Activated B cell treated with CpG ODN at 0.5 μM for 24 hours (primary cell): Measurements from ENCODE around the gene APBB1IP. TPM values are rescaled to one million over a fixed set of nuclear protein-coding genes. Genes with fewer than 3 reads are reported as not detected.
A peak's percentile ranks its signal among the peaks of the same experiment; 100 is the strongest.

Experiments
- ATAC-seq: fragments of 200-7000 bp; cut with Tn5 transposase; one replicate; pipeline ENCODE4 v1.10.0; 2021; ENCODE audit warnings: low read depth, mild to moderate bottlenecking, moderate library complexity
- CTCF ChIA-PET: fragments of 350-600 bp; sonication (Branson Sonifier 250); formaldehyde crosslinking; loops from one replicate; lab custom pipeline; 2021; ENCODE audit warnings: antibody characterized with exemption; lab: Charles Lee
- POLR2A ChIA-PET: fragments of 350-600 bp; sonication (Branson Sonifier 250); formaldehyde crosslinking; loops from one replicate; lab custom pipeline; 2021; ENCODE audit warnings: antibody characterized with exemption; lab: Charles Lee
- DNase-seq: peaks from one replicate; pipeline ENCODE4 v3.0.0; 2022
- H3K27ac Mint-ChIP-seq: one replicate; pipeline ENCODE4 v1.8.0; 2020; ENCODE audit warnings: mixed read lengths
- H3K27me3 Mint-ChIP-seq: one replicate; pipeline ENCODE4 v1.8.0; 2021; ENCODE audit warnings: mixed read lengths
- H3K36me3 Mint-ChIP-seq: one replicate; pipeline ENCODE4 v1.8.0; 2021; ENCODE audit warnings: low read depth, mixed read lengths
- H3K4me1 Mint-ChIP-seq: one replicate; pipeline ENCODE4 v1.8.0; 2021; ENCODE audit warnings: mixed read lengths
- H3K4me3 Mint-ChIP-seq: one replicate; pipeline ENCODE4 v1.8.0; 2020; ENCODE audit warnings: mild to moderate bottlenecking, mixed read lengths
- H3K9me3 Mint-ChIP-seq: one replicate; pipeline ENCODE4 v1.8.0; 2020; ENCODE audit warnings: mixed read lengths
- CTCF ChIP-seq: fragments of 200-600 bp; IDR thresholded peaks from one replicate; pipeline ENCODE4 v1.8.0; 2022; ENCODE audit warnings: antibody characterized with exemption, mild to moderate bottlenecking
- intact Hi-C: fragments of 100-400 bp; cut with micrococcal nuclease; formaldehyde crosslinking; loops from one replicate; pipeline ENCODE4 v1.15.1; 2024
- total RNA-seq: library from RNA; stranded (reverse); gene quantifications from 2 replicates; pipeline ENCODE4 v1.2.3, GENCODE V29; 2022

Gene APBB1IP
- total RNA-seq, 1 donor from 2014 or later = 85.5 TPM

DNA sequence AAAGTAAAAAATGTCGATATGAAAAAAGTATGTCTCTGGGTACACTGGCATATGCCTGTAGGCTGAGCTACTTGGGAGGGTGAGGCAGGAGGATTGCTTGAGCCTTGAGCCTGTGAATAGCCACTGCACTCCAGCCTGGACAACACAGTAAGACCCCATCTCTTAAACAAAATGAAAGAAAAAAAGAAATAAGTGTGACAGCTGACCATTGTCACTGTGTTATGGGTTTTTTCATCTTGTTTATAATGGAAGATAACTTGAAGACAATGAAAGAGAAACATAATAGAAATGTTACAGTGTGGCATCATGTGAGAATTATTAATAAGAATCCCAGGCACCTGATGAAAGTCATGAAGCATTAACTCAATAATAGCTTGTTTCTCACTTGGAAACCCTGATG, 75.0 kb downstream of the APBB1IP start:
- H3K27ac Mint-ChIP-seq = no peak overlapping the region
- POLR2A ChIA-PET = interaction anchor here (0.6 to 0.9 kb wide), 2 partner anchors 30 to 66 kb away, joined by 3 to 7 read pairs; no protein-coding TSS in a partner anchor
- peaks cover 11% of the 10 kb centered on the region for H3K4me1 Mint-ChIP-seq
- H3K27me3 Mint-ChIP-seq = no peaks in the 10 kb centered on the region
- DNase-seq (no peak), ATAC-seq (no peak)
- intact Hi-C loops = no loop called here
- CTCF ChIA-PET = interaction anchor here (1.3 kb wide), 1 partner anchor 9 kb away, joined by 3 read pairs; no protein-coding TSS in a partner anchor
- peaks cover 86% of the 10 kb centered on the region for H3K36me3 Mint-ChIP-seq
- TF ChIP-seq CTCF = no peak
- no peak overlapping the region for H3K4me3 Mint-ChIP-seq
- H3K9me3 Mint-ChIP-seq = peaks cover 4% of the 10 kb centered on the region

DNA sequence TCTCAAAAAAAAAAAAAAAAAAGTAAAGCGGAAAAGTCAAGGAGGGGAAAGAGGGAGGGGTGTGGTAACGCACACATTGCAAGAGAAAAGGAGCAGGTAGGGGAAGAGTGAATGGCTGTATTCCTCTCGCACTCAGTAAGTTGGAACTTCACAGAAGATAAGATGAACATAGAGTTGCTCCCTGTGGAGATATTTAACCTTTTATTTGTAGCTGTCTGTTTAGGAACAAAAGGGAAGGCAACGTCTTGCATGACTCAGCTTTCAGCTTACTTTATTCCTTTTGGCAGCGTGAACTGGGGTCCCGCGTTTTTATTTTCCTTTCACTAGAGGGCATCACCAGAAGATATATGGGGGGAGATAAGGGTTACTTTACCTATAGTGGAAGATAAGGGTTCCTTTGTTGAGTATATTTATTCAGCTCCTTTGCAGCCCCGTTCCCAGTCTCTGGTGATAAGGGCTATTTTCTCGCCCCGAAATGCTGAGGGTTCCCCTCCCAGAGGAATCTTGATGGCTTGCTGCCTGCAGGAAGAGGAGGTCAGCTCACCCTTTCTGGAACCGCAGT, 78.5 kb downstream of the APBB1IP start:
- H3K27me3 Mint-ChIP-seq = no peaks in the 10 kb centered on the region
- DNase-seq (no peak), ATAC-seq (no peak)
- H3K27ac Mint-ChIP-seq = peak overlapping the region; percentile 60
- peaks cover 11% of the 10 kb centered on the region for H3K4me1 Mint-ChIP-seq
- no peak for TF ChIP-seq CTCF
- peaks cover 4% of the 10 kb centered on the region for H3K9me3 Mint-ChIP-seq
- intact Hi-C loops = no loop called here
- CTCF ChIA-PET = no interaction called here
- H3K36me3 Mint-ChIP-seq = peaks cover 87% of the 10 kb centered on the region
- no peak overlapping the region for H3K4me3 Mint-ChIP-seq
- POLR2A ChIA-PET = no interaction called here

GRCh38 chr10:26517141-26517867, 79.2 kb downstream of the APBB1IP start:
- Mint-ChIP-seq H3K4me3 (no peak overlapping the region), H3K9me3 (peaks cover 4% of the 10 kb centered on the region), H3K4me1 (peaks cover 13% of the 10 kb centered on the region), H3K36me3 (peaks cover 87% of the 10 kb centered on the region), H3K27ac (peak overlapping the region; percentile 60), H3K27me3 (no peaks in the 10 kb centered on the region)
- POLR2A ChIA-PET = no interaction called here
- ATAC-seq = peak; percentile 37
- DNase-seq = no peak
- CTCF ChIA-PET = no interaction called here
- intact Hi-C loops = no loop called here
- TF ChIP-seq CTCF = no peak

- ATAC-seq (no peak), DNase-seq (no peak)
- no peak overlapping the region for H3K4me3 Mint-ChIP-seq
- POLR2A ChIA-PET = no interaction called here
- no peak for TF ChIP-seq CTCF
- no peak overlapping the region for H3K27ac Mint-ChIP-seq
- peaks cover 83% of the 10 kb centered on the region for H3K36me3 Mint-ChIP-seq
- no peaks in the 10 kb centered on the region for H3K9me3 Mint-ChIP-seq
- no peaks in the 10 kb centered on the region for H3K27me3 Mint-ChIP-seq
- peaks cover 18% of the 10 kb centered on the region for H3K4me1 Mint-ChIP-seq
- CTCF ChIA-PET = interaction anchor here (1.9 kb wide), 1 partner anchor 206 kb away, joined by 5 read pairs; no protein-coding TSS in a partner anchor
- intact Hi-C loops = no loop called here
Measured at GRCh38 chr10:26519803-26520202, 81.7 kb downstream of the APBB1IP start.

- ChIA-PET POLR2A (no interaction called here), CTCF (interaction anchor here (1.9 kb wide), 1 partner anchor 206 kb away, joined by 5 read pairs; no protein-coding TSS in a partner anchor)
- no peak for TF ChIP-seq CTCF
- Mint-ChIP-seq H3K27ac (no peak overlapping the region), H3K36me3 (peaks cover 84% of the 10 kb centered on the region), H3K4me3 (no peak overlapping the region), H3K27me3 (no peaks in the 10 kb centered on the region), H3K4me1 (peaks cover 18% of the 10 kb centered on the region), H3K9me3 (no peaks in the 10 kb centered on the region)
- DNase-seq (no peak), ATAC-seq (no peak)
- intact Hi-C loops = no loop called here
Measured at GRCh38 chr10:26520575-26520974, 82.4 kb downstream of the APBB1IP start.
